ENCODE results near the gene HPS4.

GRCh38 chr22:26486394-26486793, 2.8 kb upstream of the HPS4 start:
- no peak for TF ChIP-seq CTCF (IDR thresholded peaks at IDR 0.05)
- TF ChIP-seq POLR2AphosphoS5 (IDR thresholded peaks at IDR 0.05; ENCODE audit: insufficient read depth in 1 of 2, low read depth in 1 of 2): no peak
- TF ChIP-seq POLR2A (IDR thresholded peaks at IDR 0.05): no peak
